HepG2 (cell line): ENCODE measurements around the gene DOK7. TPM values are rescaled to one million over a fixed set of nuclear protein-coding genes. Genes with fewer than 3 reads are reported as not detected.
A peak's percentile ranks its signal among the peaks of the same experiment; 100 is the strongest.

Source experiments
- AGO1 ChIP-seq: fragments of 200-400 bp; formaldehyde crosslinking; IDR thresholded peaks from 2 replicates; pipeline ENCODE4 v1.6.1; 2017; ENCODE audit warnings: mild to moderate bottlenecking, low read depth, low read length, moderate library complexity; ENCODE audit not compliant: poor library complexity, severe bottlenecking
- BATF2 ChIP-seq: sonication (generic); formaldehyde crosslinking; IDR thresholded peaks from 2 replicates; pipeline ENCODE4 v1.8.0; 2022; ENCODE audit warnings: mild to moderate bottlenecking, missing genetic modification reagents, moderate library complexity
- HNF1A ChIP-seq, 2 experiments: sonication (generic) in 1 of 2; formaldehyde crosslinking in 1 of 2; IDR thresholded peaks; 2 replicates each; pipeline versions ENCODE4 v1.4.0 to v1.6.1; 2016 to 2020; ENCODE audit warnings: borderline replicate concordance in 1 of 2, low read depth in 1 of 2, mild to moderate bottlenecking in 1 of 2, missing genetic modification reagents in 1 of 2
- KDM5B ChIP-seq: sonication (generic); formaldehyde crosslinking; IDR thresholded peaks from 2 replicates; pipeline ENCODE4 v1.4.0; 2020; ENCODE audit warnings: missing genetic modification reagents, mild to moderate bottlenecking, borderline replicate concordance
- KDM6A ChIP-seq: IDR thresholded peaks from 2 replicates; pipeline ENCODE4 v1.6.1; 2016; ENCODE audit warnings: low read depth
- NFYB ChIP-seq: sonication (generic); formaldehyde crosslinking; IDR thresholded peaks from 2 replicates; pipeline ENCODE4 v1.4.0; 2020; ENCODE audit warnings: missing genetic modification reagents
- RFXAP ChIP-seq: sonication (generic); formaldehyde crosslinking; IDR thresholded peaks from 2 replicates; pipeline ENCODE4 v1.4.0; 2020; ENCODE audit warnings: missing genetic modification reagents, borderline replicate concordance
- SIN3A ChIP-seq: IDR thresholded peaks from 2 replicates; pipeline ENCODE4 v1.6.1; 2011; ENCODE audit warnings: low read depth, mild to moderate bottlenecking, control low read depth, low read length, borderline replicate concordance
- ZBTB14 ChIP-seq: sonication (generic); formaldehyde crosslinking; IDR thresholded peaks from 2 replicates; pipeline ENCODE4 v1.4.0; 2020; ENCODE audit warnings: missing genetic modification reagents
- ZMYM3 ChIP-seq: sonication (generic); formaldehyde crosslinking; IDR thresholded peaks from 2 replicates; pipeline ENCODE4 v1.5.1; 2020; ENCODE audit warnings: mild to moderate bottlenecking, missing genetic modification reagents
- ZNF280D ChIP-seq: sonication (generic); formaldehyde crosslinking; IDR thresholded peaks from 2 replicates; pipeline ENCODE4 v1.5.1; 2020; ENCODE audit warnings: mild to moderate bottlenecking, missing genetic modification reagents
- ZNF430 ChIP-seq: sonication (generic); formaldehyde crosslinking; IDR thresholded peaks from 2 replicates; pipeline ENCODE4 v1.9.0; 2021; ENCODE audit warnings: mild to moderate bottlenecking, missing genetic modification reagents
- ZNF652 ChIP-seq: IDR thresholded peaks from 2 replicates; pipeline ENCODE4 v1.6.1; 2016; ENCODE audit warnings: low read depth, borderline replicate concordance
- ZNF761 ChIP-seq: sonication (generic); formaldehyde crosslinking; conservative IDR thresholded peaks from 2 replicates; pipeline ENCODE4 v1.4.0; 2020; ENCODE audit warnings: mild to moderate bottlenecking, missing genetic modification reagents
- polyA plus RNA-seq, 8 experiments: library from polyadenylated mRNA; depleted of rRNA in 3 of 8; stranded (reverse) in 7 of 8; unstranded in 1 of 8; fragments of >200 nt; fragmentation: Illumina TruSeq in 4 of 8; extraction: Trizol in 4 of 8; gene quantifications; 2 replicates each; pipeline versions ENCODE4 v1.2.1 to v1.2.3, GENCODE V29; 2011 to 2016; ENCODE audit warnings: low read depth in 4 of 8, missing spikeins in 1 of 8, mixed read lengths in 1 of 8; ENCODE audit not compliant: insufficient read depth in 1 of 8
- total RNA-seq, 5 experiments: library from RNA; depleted of rRNA; stranded (reverse); fragments of >200 nt; fragmentation: Illumina TruSeq; extraction: Trizol; gene quantifications; 2 replicates each; pipeline ENCODE4 v1.2.3, GENCODE V29; 2016; ENCODE audit warnings: low read depth in 1 of 5

Gene DOK7
- total and polyA plus RNA-seq, 2 of the 13 experiments (the other 11 are each of a cell fraction or from before 2014, with no cell fraction given) = 0.03 to 0.07 TPM

- TF ChIP-seq KDM6A (CRISPR knock-in tag) (no peak), NFYB (CRISPR knock-in tag) (0 out of 2 replicates have a peak, but pooled peaks have one; percentile 7), BATF2 (peak; percentile 75), RFXAP (CRISPR knock-in tag) (0 out of 2 replicates have a peak, but pooled peaks have one; percentile 57), ZNF430 (0 out of 2 replicates have a peak, but pooled peaks have one; percentile 62), KDM5B (CRISPR knock-in tag) (peak; percentile 79; the same call in 1 of the 2 replicates), SIN3A (peak; percentile 71; the same call in 1 of the 2 replicates), ZNF280D (CRISPR knock-in tag) (peak; percentile 50; the same call in 1 of the 2 replicates), ZNF761 (CRISPR knock-in tag) (0 out of 2 replicates have a peak, but pooled peaks have one; percentile 44), ZNF652 (no peak), ZBTB14 (CRISPR knock-in tag) (peak; percentile 54), AGO1 (peak; percentile 10), HNF1A (IDR thresholded peaks at IDR 0.05; ENCODE audit: low read depth) (no peak), HNF1A (CRISPR knock-in tag; IDR thresholded peaks at IDR 0.05; ENCODE audit: borderline replicate concordance) (peak; percentile 59; the same call in 1 of the 2 replicates), ZMYM3 (CRISPR knock-in tag) (0 out of 2 replicates have a peak, but pooled peaks have one; percentile 14)
Observed at GRCh38 chr4:3531879-3532750, 69.0 kb downstream of the DOK7 start, which contains the start of gene LRPAP1 (continued).
